GM12878 (cell line): ENCODE results near the gene SNX21. TPM values are rescaled to one million over a fixed set of nuclear protein-coding genes. Genes with fewer than 3 reads are reported as not detected.

Experiments used
- ATAC-seq: fragments of 200-7000 bp; cut with Tn5 transposase; 3 replicates; pipeline ENCODE4 v1.9.1; 2020; ENCODE audit warnings: mild to moderate bottlenecking, moderate library complexity
- BruUV-seq: library from RNA; stranded (reverse); fragments of 400-500 nt; replicated peaks from 2 replicates; lab custom pipeline; 2021; lab: Mats Ljungman, UMichigan
- CTCF ChIA-PET: fragments of 300-600 bp; sonication (Branson Sonifier 250); formaldehyde crosslinking; extraction: SDS; loops from one replicate; lab custom pipeline; 2021; ENCODE audit warnings: inconsistent platforms; lab: Yijun Ruan, JAX
- POLR2A ChIA-PET: fragments of 350-600 bp; formaldehyde crosslinking; extraction: SDS; loops from one replicate; lab custom pipeline; 2021; ENCODE audit warnings: inconsistent platforms; lab: Charles Lee
- RAD21 ChIA-PET: fragments of 300-600 bp; sonication (Branson Sonifier 250); formaldehyde crosslinking; loops from one replicate; lab custom pipeline; 2023; ENCODE audit warnings: antibody characterized with exemption; ENCODE audit not compliant: unreplicated experiment; lab: Charles Lee
- SMC1A ChIA-PET: fragments of 300-600 bp; sonication (Branson Sonifier 250); formaldehyde crosslinking; loops from one replicate; lab custom pipeline; 2023; ENCODE audit not compliant: unreplicated experiment, uncharacterized antibody; lab: Charles Lee
- DNase-seq: peaks from one replicate; pipeline ENCODE4 v3.0.0-alpha.2; 2011; ENCODE audit warnings: low read depth, low spot score
- FAIRE-seq: peaks from 3 replicates; lab custom pipeline; 2011; peaks lifted over from hg19 to GRCh38; lab: Jason Lieb, UNC
- H2AFZ ChIP-seq: 2 replicates; pipeline ENCODE4 v1.6.0; 2011; ENCODE audit warnings: low read depth, low read length, control low read depth; ENCODE audit not compliant: control insufficient read depth
- H3K27ac ChIP-seq: 2 replicates; pipeline ENCODE4 v1.5.1; 2011; ENCODE audit warnings: control low read depth; ENCODE audit not compliant: control insufficient read depth, insufficient read depth
- H3K27me3 ChIP-seq, 2 experiments: replicated peaks in 1 of 2; 2 replicates each; pipeline versions ENCODE4 v1.6.0 to v1.6.1; 2011; ENCODE audit warnings: low read length in 1 of 2; ENCODE audit not compliant: control insufficient read depth in 2 of 2, insufficient read depth in 2 of 2
- H3K36me3 ChIP-seq, 2 experiments: 2 replicates each; pipeline ENCODE4 v1.5.1; 2011; ENCODE audit warnings: low read length in 1 of 2; ENCODE audit not compliant: control insufficient read depth in 2 of 2, insufficient read depth in 2 of 2
- H3K4me1 ChIP-seq: 2 replicates; pipeline ENCODE4 v1.6.1; 2011; ENCODE audit warnings: mild to moderate bottlenecking, low read length, moderate library complexity, mixed read lengths; ENCODE audit not compliant: control insufficient read depth, insufficient read depth
- H3K4me2 ChIP-seq: 2 replicates; pipeline ENCODE4 v1.6.0; 2011; ENCODE audit warnings: control low read depth; ENCODE audit not compliant: control insufficient read depth, insufficient read depth
- H3K4me3 ChIP-seq: fragments of 200-600 bp; sonication (generic); 2 replicates; pipeline ENCODE4 v1.5.1; 2016
- H3K79me2 ChIP-seq: 2 replicates; pipeline ENCODE4 v1.6.0; 2011; ENCODE audit warnings: low read length; ENCODE audit not compliant: control insufficient read depth, insufficient read depth
- H3K9ac ChIP-seq: 2 replicates; pipeline ENCODE4 v1.8.0; 2011; ENCODE audit warnings: low read length, control low read depth, mixed read lengths; ENCODE audit not compliant: control insufficient read depth, insufficient read depth
- H3K9me3 ChIP-seq: replicated peaks from 3 replicates; pipeline ENCODE4 v1.5.1; 2011; ENCODE audit warnings: mild to moderate bottlenecking, low read length; ENCODE audit not compliant: control insufficient read depth, insufficient read depth
- H4K20me1 ChIP-seq: 2 replicates; pipeline ENCODE4 v1.6.0; 2011; ENCODE audit not compliant: control insufficient read depth, insufficient read depth
- BCL11A ChIP-seq: IDR thresholded peaks from 2 replicates; pipeline ENCODE4 v1.6.1; 2011; ENCODE audit warnings: low read depth, low read length
- WGBS: methylation state at CpG from one replicate; pipeline ENCODE4 v1.1.6; 2016; ENCODE audit warnings: low lambda C conversion rate; ENCODE audit not compliant: insufficient replicate concordance, insufficient coverage; ENCODE audit errors: missing lambda C conversion rate; 5-methylcytosine and 5-hydroxymethylcytosine counted together
- in situ Hi-C: fragments of 300-500 bp; cut with MboI; formaldehyde crosslinking; loops from 9 replicates; pipeline ENCODE4 v1.14.3; 2018; ENCODE audit warnings: mixed read lengths
- intact Hi-C: fragments of 100-400 bp; cut with micrococcal nuclease; formaldehyde crosslinking; loops from one replicate; pipeline ENCODE4 v1.14.2; 2022; ENCODE audit not compliant: unreplicated experiment
- polyA plus RNA-seq, 11 experiments: library from polyadenylated mRNA; depleted of rRNA in 4 of 11; unstranded in 6 of 11; stranded (reverse) in 5 of 11; fragments of >200 nt; fragmentation: Nextera tagmentation in 4 of 11; fragmentation: Illumina TruSeq in 1 of 11; extraction: Ambion mirVana in 4 of 11; extraction: Trizol in 1 of 11; gene quantifications; 1 replicate in 1 of 11; 2 replicates in 10 of 11; pipeline versions ENCODE4 v1.2.1 to v1.2.3, GENCODE V29; 2011 to 2016; ENCODE audit warnings: inconsistent platforms in 2 of 11, missing spikeins in 2 of 11, low read depth in 1 of 11
- total RNA-seq, 4 experiments: library from RNA; depleted of rRNA in 3 of 4; stranded (reverse); fragments of >200 nt in 3 of 4; fragmentation: Illumina TruSeq in 1 of 4; extraction: Trizol in 1 of 4; gene quantifications; 2 replicates each; pipeline versions ENCODE4 v1.2.1 to v1.2.3, GENCODE V29; 2013 to 2021
- TF ChIP-seq, protein P1 (sequence below): fragments of 450-650 bp; IDR thresholded peaks from 2 replicates; pipeline ENCODE4 v1.6.1; 2016; ENCODE audit warnings: mild to moderate bottlenecking, moderate library complexity, borderline replicate concordance

SNX21 gene
- total and polyA plus RNA-seq, 10 of the 15 experiments (the other 5 are each of a cell fraction or from before 2014, with no cell fraction given) = 0.10 to 1.4 (median 0.57) TPM

DNA sequence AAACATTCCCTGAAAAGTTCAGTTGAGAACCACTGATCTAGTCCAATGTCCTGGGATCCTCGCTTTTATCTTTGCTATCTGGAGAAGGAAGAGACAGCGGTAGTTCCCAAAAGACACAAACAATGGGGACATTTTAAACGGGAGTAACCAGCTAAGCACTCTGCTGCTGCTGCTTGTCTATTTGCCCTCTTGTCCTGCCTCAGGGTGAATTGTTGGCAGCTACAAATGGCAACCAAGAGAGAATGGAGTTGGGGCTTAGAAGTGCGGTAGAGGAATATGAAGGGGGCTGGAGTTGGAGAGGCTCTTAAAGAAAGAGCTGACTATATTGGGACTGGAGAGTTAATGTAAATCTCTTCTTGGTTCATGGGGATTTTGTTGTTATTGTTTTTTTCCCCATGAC is 41.0 kb downstream of the SNX21 start:
- WGBS = 86% methylated on average over 4 of the region's 4 CpGs
- Histone ChIP-seq H3K27me3 (no peaks in the 10 kb centered on the region), H4K20me1 (no peaks in the 10 kb centered on the region), H3K9ac (no peak overlapping the region), H3K4me1 (no peaks in the 10 kb centered on the region), H3K4me2 (no peak overlapping the region), H3K9me3 (no peaks in the 10 kb centered on the region), H2AFZ (no peak overlapping the region), H3K4me3 (no peak overlapping the region), H3K79me2 (no peaks in the 10 kb centered on the region), H3K36me3 (peaks cover 2 to 3% of the 10 kb centered on the region in 2 experiments; a peak in 1 of 4 replicates), H3K27ac (no peak overlapping the region)
- ChIA-PET CTCF (interaction anchor here (0.6 to 0.8 kb wide), 2 partner anchors 9 to 81 kb away, joined by 3 read pairs; no protein-coding TSS in a partner anchor), RAD21 (no interaction called here), POLR2A (no interaction called here), SMC1A (no interaction called here)
- ATAC-seq (no peak), DNase-seq (no peak), FAIRE-seq (no peak)
- intact Hi-C loops = no loop called here
- no TSS peak for BruUV-seq
- in situ Hi-C loops = no loop called here
- TF ChIP-seq, protein P1, sequence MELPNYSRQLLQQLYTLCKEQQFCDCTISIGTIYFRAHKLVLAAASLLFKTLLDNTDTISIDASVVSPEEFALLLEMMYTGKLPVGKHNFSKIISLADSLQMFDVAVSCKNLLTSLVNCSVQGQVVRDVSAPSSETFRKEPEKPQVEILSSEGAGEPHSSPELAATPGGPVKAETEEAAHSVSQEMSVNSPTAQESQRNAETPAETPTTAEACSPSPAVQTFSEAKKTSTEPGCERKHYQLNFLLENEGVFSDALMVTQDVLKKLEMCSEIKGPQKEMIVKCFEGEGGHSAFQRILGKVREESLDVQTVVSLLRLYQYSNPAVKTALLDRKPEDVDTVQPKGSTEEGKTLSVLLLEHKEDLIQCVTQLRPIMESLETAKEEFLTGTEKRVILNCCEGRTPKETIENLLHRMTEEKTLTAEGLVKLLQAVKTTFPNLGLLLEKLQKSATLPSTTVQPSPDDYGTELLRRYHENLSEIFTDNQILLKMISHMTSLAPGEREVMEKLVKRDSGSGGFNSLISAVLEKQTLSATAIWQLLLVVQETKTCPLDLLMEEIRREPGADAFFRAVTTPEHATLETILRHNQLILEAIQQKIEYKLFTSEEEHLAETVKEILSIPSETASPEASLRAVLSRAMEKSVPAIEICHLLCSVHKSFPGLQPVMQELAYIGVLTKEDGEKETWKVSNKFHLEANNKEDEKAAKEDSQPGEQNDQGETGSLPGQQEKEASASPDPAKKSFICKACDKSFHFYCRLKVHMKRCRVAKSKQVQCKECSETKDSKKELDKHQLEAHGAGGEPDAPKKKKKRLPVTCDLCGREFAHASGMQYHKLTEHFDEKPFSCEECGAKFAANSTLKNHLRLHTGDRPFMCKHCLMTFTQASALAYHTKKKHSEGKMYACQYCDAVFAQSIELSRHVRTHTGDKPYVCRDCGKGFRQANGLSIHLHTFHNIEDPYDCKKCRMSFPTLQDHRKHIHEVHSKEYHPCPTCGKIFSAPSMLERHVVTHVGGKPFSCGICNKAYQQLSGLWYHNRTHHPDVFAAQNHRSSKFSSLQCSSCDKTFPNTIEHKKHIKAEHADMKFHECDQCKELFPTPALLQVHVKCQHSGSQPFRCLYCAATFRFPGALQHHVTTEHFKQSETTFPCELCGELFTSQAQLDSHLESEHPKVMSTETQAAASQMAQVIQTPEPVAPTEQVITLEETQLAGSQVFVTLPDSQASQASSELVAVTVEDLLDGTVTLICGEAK = no peak
- TF ChIP-seq BCL11A = no peak
